Measurements from ENCODE around the gene PRR20G.
"Not testable (repeated sequence)": the region's sequence is repeated elsewhere in the genome, so short reads cannot be mapped to it uniquely, and the experiment has no call there.

Gene PRR20G

DNA sequence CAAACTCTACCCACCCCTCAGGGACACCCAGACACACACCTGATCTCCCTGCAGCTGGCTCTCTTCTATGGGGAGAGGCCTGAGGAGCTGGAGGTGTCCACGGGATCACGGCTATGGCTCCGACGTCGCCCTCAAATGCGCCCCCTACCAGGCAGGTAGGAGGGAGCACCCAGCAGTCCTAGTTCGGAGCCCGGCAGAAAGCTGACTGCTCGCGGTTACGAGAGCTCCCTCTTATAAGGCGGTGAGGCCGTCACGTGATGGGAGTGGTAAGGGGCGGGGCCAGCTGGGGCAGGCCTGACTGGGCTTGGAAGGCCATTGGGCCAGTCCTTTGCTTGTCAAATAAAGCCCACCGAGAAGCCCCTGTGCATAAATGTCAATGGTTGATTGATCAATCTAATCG, at the start of gene PRR20G:
PRR20G (minus strand) TSS at position 207 of the 400 bp plus-strand sequence. CDS start 681 bp downstream, outside the sequence.
- DNase-seq, result no peak

DNA sequence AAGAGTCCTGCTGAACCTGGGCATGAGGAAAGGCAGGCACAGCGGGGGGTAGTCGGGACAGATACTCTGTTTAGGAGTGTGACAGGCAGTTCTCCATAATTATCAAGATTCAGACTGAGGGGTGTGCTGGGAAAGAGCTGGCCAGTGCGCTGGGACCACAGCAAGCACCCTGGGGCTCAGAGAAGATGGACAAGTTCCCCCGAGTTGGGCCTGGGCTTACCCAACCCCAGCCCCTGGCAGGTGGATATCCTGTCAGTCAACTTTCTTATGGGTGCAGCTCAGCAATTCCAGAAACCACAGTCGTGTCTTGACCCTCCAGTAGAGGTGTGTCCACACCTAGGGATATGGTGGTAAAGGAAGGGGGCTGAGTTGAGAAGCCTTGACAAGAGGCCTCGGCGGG, 49.2 kb upstream of the PRR20G start:
- no peak for DNase-seq

DNA sequence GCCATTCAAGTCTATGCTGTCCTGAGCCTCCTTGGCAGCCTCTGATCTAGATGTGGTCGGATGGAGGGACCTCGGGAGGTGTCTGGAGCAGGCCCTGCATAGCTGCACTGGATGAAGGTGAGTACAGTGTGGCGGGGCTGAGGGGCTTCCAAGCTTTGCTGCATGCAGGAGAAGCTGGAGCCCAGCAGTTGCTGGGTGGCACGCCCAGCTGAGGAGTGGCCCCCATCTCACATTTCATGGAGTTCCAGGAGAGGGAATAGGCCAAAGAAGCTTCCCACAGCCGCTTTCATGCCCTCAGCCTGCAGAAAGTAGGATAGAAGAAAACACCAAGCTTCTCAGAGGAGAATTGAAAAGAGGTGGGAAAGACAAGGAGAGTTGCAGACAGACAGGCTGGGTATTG, 48.3 kb upstream of the PRR20G start:
- no peak for DNase-seq

DNA sequence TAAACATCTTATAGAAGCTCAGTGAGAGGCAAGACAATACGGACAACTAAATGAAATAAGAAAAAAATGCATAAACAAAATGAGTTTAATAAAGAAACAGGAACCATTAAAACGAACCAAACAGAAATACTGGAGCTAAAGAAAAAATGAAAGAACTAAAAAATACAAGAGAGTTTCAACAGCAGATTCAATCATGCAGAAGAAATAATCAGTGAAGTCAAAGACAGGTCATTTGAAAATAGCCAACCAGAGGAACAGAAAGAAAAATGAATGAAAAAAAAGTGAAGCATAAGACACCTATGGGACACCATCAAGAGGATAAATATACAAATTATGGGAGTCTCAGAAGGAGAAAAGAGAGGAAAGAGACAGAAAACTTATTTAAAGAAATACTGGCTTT, 42.5 kb upstream of the PRR20G start:
- DNase-seq, result no peak

DNA sequence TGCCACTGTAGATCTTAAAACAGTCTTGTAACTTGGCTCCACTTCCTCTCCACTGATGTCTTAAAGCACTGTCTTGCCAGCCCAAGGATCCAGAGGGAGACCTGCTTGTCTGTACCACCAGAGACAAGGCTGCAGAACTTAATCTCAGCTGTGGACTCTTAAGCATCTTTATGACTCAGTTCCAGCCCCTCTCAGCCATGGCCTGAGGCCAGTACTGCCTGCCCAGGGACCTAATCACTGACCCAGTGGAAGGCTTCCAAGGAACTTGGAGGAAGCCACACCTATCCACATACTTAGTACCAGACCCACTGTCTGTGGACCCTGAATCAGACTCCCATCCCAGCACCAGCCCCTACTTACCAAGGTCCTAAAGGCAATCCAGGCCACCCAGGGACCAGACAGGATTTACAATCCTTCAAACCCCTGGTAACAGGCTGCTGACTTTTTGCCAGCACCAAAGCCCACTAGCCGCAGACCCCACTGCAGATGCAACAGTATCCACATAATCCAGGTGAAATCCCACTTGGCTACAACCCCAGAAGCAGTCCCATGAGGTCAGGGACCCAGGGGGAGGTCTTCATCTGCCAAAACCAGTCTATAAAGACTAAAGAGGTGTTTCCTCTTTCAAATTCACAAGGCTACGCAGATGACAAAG, 41.9 kb upstream of the PRR20G start:
- DNase-seq, result no peak

DNA sequence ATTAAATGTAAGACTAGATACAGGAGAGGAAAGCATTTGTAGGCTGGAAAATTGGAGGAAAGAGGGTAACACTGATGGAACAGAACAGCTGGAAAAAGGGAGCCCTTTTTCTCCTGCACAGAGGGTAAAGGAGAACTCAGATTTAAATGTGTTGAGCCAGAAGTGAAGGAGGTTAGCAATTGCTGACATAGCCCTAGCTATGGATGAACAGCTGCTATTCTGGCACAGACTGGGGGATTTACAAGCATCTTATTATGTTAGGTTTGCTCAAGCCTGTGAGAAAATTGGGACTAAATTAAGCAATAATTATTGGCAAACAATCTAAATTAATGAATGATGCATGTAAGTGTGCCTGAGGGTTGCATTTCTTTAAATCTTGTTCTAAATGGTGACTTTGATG, 40.6 kb upstream of the PRR20G start:
- DNase-seq, result no peak

DNA sequence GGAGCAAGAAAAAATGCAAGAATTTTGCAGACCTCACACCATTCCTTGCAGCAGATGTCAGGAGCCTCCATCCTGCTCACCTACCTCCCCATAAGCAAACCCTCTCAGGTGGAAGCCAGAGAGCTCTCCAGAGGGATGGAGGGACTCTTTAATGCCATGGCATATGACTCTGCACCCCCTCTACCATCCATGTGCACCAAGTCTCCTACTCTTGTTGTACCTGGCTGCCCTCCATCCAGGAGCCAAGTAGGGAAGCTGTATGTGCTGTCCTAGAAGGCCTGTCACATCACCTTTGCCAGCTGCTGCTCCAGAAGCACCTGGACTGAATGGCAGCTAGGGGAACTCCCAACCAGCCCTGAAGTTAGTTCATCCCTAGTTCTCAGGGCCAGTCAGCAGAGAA, 38.5 kb upstream of the PRR20G start:
- DNase-seq, result no peak

DNA sequence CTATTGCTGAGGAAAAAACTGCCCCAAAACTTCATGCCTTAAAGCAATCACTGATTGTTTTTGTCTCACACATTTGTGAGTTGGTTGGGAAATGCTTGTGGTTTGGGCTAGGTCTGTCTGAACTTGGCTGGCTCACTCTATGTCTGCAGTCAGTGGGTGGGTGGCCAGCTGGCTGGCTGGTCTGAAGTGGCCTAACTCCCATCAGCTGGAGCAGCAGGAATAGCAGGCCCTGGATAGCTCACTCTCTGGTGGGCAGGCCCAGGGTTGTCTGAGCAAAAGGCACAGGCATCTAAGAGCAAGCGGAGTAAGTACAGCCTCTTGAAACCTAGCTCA, 37.7 kb upstream of the PRR20G start:
- no peak for DNase-seq

DNA sequence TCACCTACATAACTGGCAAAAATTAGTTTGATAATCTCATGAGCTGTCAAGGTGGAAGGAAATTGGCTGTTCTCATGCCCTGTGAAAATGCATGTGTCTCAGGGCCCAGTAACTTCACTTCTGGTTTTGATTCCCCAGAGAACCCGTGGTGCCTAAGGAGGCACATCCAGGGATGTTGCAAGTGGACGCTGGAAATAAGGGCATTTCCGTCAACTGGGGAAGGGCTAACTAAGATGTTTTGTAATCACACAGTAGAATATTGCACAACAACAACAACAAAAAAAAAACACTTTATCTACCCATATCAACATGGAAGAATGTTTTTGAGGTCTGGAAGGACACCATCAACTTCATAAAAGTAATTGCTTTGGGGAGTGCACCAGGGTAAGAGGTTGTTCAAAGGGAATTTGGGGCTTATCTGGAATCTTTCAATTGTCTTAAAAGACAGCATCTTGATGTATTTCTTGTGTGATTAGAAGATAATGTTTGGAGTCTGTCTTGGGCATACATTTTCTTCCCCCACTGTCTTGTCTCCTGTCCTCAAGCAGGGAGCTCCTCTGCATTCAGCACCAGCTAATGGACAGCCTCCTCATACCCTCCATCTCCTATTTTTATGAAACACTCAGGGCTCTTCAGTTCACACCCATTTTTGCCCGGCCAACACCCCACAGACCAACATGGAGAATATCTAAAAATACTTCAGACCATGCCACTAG, 37.2 kb upstream of the PRR20G start:
- DNase-seq, result no peak

DNA sequence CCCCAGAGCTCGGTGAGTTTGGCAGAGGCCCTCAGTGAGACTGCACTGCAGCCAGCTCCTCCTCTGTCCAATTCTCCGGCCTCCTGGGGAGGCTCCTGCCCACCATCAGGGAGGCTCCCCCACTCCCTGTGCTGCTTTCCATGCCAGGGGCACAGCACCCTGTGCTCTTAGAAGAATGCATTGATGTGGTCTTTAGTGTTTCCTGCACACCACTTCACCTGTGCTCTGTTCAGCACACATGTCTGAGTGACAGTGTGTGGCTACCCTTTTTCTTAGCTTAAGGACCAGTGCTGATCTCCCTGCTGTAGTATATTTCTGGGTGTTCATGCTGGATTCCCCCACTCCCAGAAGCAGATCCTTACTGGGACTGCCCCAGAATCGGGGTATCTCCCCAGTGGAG, 36.2 kb upstream of the PRR20G start:
- DNase-seq, result no peak

DNA sequence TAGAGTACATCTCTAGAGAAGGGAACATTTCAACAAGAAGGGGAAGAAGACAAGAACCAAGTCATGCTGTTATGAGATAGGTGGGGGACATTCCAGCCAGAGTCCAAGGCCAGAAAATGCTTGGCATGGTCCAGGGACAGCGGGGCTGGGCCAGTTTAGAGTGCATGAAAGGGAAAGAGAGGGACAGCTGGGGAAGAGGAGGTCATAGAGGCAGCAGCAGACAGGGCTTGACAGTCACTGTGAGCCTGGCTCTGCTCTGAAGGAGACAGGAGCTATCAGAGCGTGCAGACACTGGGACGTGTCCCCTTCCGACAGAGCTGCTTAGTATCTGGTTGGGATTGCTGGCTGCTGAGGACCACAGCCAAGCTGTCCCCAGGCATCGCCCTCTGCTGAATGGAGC, 35.7 kb upstream of the PRR20G start:
- DNase-seq, result no peak

DNA sequence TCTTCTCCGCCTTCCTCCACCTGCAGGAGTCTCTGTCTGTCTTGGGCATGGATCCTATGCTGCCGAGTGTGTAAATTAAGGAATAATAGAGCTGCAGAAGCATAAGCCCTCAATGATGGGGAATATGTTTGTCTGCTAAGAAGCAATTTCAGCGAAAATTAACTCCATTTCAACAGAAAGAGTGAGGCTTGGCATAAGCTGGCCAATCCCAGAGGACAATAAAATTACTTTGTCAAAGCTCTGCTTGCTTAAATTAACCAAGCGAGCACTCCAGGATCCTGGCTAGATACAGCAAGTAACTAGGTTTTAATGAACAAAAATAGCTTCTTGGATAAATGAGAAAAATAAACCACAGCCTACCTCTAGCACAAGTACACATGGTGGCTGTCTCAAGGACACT, 33.5 kb upstream of the PRR20G start:
- no peak for DNase-seq

DNA sequence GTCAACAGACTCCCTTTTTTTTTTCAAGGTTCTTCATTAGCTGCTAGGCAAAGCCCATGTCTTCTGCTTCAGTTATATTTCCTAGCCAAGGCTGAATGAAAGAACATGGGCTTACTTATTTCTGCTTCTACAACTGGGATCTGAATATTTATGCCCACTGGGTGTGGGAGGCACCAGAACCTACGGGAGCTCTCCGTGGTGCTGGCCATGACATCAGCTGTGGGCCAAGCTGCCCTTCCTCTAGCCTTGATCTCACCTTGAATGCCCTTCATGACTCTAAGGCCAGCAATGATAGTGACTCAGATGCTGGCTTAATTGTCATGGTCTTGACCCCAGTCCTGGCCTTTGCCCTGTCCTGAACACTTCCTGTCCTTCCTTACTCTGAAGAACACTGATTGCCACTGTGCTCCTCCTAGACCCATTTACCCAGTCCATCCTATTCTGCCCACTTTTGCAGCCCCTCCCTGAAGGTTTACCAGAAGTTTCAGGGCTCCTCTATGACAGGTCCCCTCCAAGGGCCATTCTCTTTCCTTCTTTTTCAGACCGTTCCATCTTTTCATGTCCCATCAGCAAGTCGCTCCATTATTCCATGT, 32.8 kb upstream of the PRR20G start:
- no peak for DNase-seq

DNA sequence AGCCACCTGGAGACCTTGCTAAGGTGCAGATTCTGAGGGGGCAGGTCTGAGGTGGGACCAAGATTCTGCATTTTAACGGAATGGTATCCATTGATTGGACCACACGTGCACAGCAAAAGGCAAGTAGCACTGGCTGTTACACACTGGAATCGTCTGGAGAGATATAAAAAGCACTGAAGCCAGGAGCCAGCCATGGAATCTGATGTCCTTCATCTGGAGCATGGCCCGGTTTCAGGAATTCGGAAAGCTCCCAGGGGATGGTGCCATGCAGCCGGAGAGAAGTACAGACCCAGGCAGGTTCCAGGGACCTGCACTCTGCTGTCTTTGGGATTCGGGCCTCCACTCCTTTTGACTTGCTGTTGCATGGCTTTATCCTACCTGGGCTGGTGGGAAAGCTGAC, 28.8 kb upstream of the PRR20G start:
- no peak for DNase-seq

DNA sequence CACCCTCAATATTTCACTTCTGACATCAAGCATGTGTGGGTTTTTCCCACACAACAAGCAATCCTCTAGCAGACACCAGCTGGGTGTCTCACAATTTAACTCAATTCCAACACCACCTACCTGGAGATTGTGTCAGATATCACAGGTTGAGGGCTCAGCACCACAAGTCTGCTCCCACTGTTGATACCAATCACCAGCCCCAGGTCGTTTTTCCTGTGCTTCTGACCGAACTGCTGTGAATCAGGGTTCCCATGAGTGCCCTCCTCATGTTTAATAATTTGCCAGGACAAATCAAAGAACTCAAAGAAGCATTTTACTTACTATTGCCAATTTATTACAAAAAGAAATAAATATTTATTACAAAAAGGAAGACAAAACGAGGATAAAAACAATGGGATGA, 25.0 kb upstream of the PRR20G start:
- DNase-seq, result no peak

DNA sequence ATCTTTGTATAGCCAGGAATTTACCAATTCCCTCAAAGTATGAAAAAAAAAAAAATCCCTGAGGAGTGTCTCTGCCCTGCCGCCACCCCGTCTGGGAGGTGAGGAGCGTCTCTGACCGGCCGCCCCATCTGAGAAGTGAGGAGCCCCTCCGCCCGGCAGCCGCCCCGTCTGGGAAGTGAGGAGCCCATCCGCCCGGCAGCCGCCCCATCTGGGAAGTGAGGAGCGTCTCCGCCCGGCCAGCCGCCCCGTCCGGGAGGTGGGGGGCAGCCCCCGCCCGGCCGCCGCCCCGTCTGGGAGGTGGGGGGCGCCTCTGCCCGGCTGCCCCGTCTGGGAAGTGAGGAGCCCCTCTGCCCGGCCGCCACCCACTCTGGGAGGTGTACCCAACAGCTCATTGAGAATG, 21.0 kb upstream of the PRR20G start:
- DNase-seq, result not testable (repeated sequence)

DNA sequence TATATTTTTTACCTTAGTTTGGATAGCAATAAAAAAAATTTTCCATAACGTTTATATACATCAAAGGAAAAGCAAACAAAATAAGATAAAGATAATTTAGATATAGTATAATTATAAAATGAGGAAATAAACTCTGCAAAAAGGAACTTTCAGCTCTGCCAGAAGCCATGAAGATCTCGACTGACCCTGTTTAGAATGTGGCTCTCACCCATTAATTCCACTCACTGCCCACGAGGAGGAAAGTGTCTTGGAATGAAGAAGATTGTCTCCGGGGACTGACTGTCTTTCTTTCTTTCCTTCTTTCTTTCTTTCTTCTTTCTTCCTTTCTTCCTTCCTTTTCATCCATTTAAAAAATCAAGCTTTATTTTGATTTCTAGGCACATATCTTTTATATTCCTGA, 20.1 kb upstream of the PRR20G start:
- no peak for DNase-seq

DNA sequence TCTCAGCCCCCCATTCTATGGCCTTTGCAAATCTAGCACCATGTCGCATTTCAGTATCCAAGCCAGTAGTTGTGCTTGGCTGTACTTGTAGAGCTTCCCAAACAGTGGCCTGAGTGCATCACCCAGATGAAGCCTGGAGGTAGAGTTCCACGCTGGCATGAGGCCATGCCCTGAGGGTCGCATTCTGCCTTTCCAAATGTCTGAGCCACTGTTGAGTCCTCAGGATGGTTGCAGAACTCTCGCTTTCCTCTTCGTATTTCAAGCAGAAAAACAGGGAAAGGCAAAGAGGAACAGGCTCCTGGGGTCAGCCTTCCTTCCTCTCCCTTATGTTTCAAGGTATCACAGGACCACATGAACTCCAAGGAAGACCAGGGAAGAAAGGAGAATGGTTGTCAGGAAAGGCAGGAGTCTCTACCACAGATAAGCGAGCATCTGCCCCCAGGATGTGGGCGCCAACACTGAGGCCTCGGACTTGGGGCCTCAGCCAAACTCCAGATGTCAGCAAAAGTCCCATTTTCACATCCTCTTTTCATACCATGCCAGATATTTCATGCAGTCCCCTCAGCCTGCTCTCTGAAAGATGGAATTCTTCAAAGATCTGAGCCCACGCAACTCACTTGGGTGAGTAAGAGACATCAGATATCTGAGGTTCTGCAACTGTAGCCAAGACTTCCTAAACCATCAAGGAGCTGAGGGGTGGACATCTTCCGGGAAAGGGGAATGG, 19.4 kb upstream of the PRR20G start:
- no peak for DNase-seq

DNA sequence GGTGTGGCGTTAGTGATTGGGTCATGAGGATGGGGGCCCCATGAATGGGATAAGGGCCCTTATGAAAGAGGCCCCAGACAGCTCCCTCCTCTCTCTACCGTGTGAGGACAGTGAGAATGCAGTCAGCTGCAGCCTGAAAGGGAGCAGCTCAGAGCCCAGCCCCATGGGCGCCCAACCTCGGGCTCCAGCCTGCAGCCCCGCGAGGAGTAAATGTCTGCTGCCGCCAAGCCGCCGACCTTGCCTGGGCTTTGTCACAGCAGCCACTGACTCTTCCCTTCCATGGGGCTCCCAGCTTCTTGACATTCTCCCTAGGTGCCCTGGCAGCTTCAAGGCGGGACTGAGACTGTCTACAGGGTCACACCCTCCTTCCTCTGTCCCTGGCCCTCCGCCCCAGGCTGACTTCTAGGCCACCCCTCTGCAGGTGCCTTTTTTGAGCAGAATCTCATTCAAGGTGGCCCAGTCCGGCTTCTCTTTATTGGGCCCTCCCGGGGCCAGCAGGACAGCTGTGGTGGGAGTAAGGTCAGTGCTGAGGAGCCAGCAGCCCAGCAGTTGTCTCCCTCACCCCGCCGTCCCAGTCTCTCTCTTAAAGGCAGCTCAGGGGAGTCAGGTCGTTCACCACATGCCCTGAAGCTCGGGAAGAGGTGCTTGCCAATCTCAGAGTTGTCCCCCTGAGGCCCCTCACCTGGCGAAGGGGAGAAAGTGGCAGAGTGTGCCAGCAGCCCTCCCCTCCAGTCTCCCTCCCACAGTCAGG, 18.7 kb upstream of the PRR20G start:
- DNase-seq, result no peak

DNA sequence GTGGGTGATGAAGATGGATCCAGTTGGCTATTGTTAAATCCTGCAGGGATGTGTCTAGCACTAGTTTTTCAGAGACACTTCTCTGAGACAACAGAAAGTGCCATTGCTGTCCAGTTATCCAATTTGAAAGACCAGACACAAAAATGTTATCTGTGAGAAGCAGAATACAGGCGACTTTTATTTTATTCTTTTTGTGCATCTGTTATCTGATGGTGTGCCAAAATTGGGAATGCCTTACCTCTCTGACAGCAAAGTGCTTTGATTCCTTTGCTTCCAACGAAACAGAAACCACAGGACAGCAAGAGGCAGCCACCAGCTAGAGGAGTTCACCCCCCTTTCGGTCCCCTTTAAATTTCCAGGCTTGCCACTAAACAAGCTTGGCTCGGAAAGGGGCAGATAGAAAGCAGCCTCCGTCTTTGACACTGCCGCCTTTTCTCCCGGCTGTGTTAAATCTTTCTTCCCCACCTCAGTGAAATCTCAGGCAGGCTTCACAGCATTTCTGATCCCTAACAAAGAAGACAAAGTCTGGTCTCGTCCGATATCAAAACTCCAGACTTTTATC, 17.7 kb upstream of the PRR20G start:
- no peak for DNase-seq

DNA sequence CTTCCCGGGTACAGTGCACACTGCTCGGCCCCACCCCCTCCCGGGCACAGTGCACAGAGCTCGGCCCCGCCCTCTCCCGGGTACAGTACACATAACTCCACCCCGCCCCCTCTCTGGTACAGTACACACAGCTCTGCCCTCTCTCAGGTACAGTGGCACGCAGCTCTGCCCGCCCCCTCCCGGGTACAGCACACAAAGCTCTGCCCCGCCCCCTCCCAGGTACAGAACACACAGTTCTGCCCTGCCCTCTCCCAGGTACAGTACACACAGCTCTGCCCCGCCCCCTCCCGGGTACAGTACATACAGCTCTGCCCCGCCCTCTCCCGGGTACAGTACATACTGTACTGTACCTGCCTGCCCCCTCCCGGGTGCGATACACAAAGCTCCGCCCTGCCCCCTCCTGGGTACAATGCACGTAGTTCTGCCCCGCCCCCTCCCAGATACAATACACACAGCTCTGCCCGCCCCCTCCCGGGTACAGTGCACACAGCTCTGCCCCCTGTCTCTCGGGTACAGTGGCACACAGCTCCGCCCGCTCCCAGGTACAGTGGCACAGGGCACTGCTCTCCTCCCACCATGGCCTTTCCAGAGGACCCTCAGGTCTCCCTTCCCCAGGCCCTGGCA, 16.4 kb upstream of the PRR20G start:
- DNase-seq, result peak; percentile 97

DNA sequence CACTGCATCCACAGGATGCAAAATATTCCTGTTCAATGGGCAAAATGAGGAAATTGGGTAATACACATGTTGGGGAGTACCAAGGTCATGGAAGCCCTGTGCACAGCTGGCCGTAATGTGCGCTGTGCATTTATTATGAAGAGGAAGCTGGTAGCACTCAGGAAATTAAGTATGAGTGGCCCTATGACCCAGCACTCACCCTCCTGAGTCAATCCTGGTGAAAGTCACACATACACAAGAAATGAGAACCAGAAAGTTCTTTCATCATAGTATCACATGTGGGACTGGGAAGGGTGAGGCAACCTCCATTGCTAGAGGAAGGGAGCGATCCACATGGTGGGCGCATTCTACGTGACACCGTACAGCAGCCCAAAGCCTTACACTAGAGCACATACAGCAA, 11.4 kb upstream of the PRR20G start:
- no peak for DNase-seq

All from NCI-H345 (cell line).